Panc1 (cell line): ENCODE measurements around the gene DENND11. TPM values are rescaled to one million over a fixed set of nuclear protein-coding genes. Genes with fewer than 3 reads are reported as not detected.

Experiments
- ATAC-seq: fragments of 200-7000 bp; cut with Tn5 transposase; 2 replicates; pipeline ENCODE4 v1.9.1; 2020; ENCODE audit warnings: mild to moderate bottlenecking, moderate library complexity
- BruUV-seq: library from RNA; stranded (reverse); fragments of 400-500 nt; replicated peaks from 2 replicates; lab custom pipeline; 2021; lab: Mats Ljungman, UMichigan
- CTCF ChIA-PET: fragments of 300-600 bp; sonication (Branson Sonifier 250); formaldehyde crosslinking; loops from one replicate; lab custom pipeline; 2022; ENCODE audit warnings: antibody characterized with exemption; lab: Charles Lee
- POLR2A ChIA-PET: fragments of 300-600 bp; sonication (Branson Sonifier 250); formaldehyde crosslinking; loops from one replicate; lab custom pipeline; 2022; ENCODE audit warnings: antibody characterized with exemption; lab: Charles Lee
- DNase-seq: peaks from one replicate; pipeline ENCODE4 v3.0.0-alpha.2; 2010; ENCODE audit warnings: low read depth, low spot score
- H3K27ac ChIP-seq: 2 replicates; pipeline ENCODE4 v1.5.1; 2011; ENCODE audit warnings: mild to moderate bottlenecking, low read length, inconsistent platforms
- H3K27me3 ChIP-seq: fragments of 200-500 bp; sonication (Bioruptor generic); 2 replicates; pipeline ENCODE4 v1.6.0; 2014; ENCODE audit warnings: low read length, inconsistent platforms; ENCODE audit not compliant: control insufficient read depth, insufficient read depth
- H3K36me3 ChIP-seq: fragments of 200-500 bp; sonication (Bioruptor generic); 2 replicates; pipeline ENCODE4 v1.5.1; 2014; ENCODE audit warnings: inconsistent platforms, mild to moderate bottlenecking, low read length, moderate library complexity; ENCODE audit not compliant: control insufficient read depth, insufficient read depth
- H3K4me1 ChIP-seq: 2 replicates; pipeline ENCODE4 v1.5.1; 2011; ENCODE audit warnings: inconsistent platforms, mild to moderate bottlenecking, low read length, moderate library complexity; ENCODE audit not compliant: control insufficient read depth, insufficient read depth
- H3K4me3 ChIP-seq, 2 experiments: 2 replicates each; pipeline ENCODE4 v1.5.1; 2011 to 2012; ENCODE audit warnings: low read depth in 2 of 2, low read length in 2 of 2, mild to moderate bottlenecking in 2 of 2, inconsistent platforms in 1 of 2, moderate library complexity in 1 of 2
- H3K9me3 ChIP-seq: fragments of 200-500 bp; sonication (Bioruptor generic); 2 replicates; pipeline ENCODE4 v1.5.1; 2014; ENCODE audit warnings: low read depth, mild to moderate bottlenecking, inconsistent platforms, low read length, moderate library complexity; ENCODE audit not compliant: control insufficient read depth, insufficient read depth
- POLR2AphosphoS5 ChIP-seq: IDR thresholded peaks from 2 replicates; pipeline ENCODE4 v1.6.1; 2012; ENCODE audit warnings: mild to moderate bottlenecking, low read depth, low read length, moderate library complexity
- SIN3A ChIP-seq: IDR thresholded peaks from 2 replicates; pipeline ENCODE4 v1.6.1; 2012; ENCODE audit warnings: low read depth, mild to moderate bottlenecking, low read length, moderate library complexity, borderline replicate concordance; ENCODE audit not compliant: insufficient read depth
- TCF7L2 ChIP-seq: IDR thresholded peaks from 2 replicates; pipeline ENCODE4 v1.6.1; 2011; ENCODE audit warnings: mild to moderate bottlenecking, low read depth, low read length, inconsistent platforms
- in situ Hi-C: cut with HindIII; loops from 2 replicates; pipeline ENCODE4 v1.10.0; 2016; ENCODE audit warnings: low sequenced_read_pairs, low pct_unique_long_range_greater_than_20kb
- intact Hi-C: fragments of 100-400 bp; cut with micrococcal nuclease; formaldehyde crosslinking; loops from one replicate; pipeline ENCODE4 v1.10.0; 2022; ENCODE audit not compliant: unreplicated experiment
- total RNA-seq: library from RNA; stranded (reverse); gene quantifications from one replicate; pipeline ENCODE4 v1.2.1, GENCODE V29; 2021; ENCODE audit not compliant: unreplicated experiment
- TF ChIP-seq, protein P1 (sequence below): fragments of 450-650 bp; IDR thresholded peaks from 2 replicates; pipeline ENCODE4 v1.5.1; 2017; ENCODE audit warnings: mild to moderate bottlenecking
- TF ChIP-seq, protein P2 (sequence below), 2 experiments: IDR thresholded peaks; 2 replicates each; pipeline ENCODE4 v1.6.1; 2011 to 2012; ENCODE audit warnings: low read depth in 2 of 2, control low read depth in 1 of 2, low read length in 1 of 2, mild to moderate bottlenecking in 1 of 2, moderate library complexity in 1 of 2; ENCODE audit not compliant: insufficient read depth in 1 of 2

DENND11 gene
- total RNA-seq, 1 experiment from 2014 or later = 10.4 TPM

GRCh38 chr7:141699860-141700259, 2.1 kb downstream of the DENND11 start:
- Histone ChIP-seq H3K9me3 (no peaks in the 10 kb centered on the region), H3K27me3 (peaks cover 10% of the 10 kb centered on the region), H3K27ac (no peak overlapping the region), H3K4me3 (no peak overlapping the region), H3K36me3 (no peaks in the 10 kb centered on the region), H3K4me1 (peaks cover 12% of the 10 kb centered on the region; the same call in 1 of the 2 replicates)
- BruUV-seq = no TSS peak
- CTCF ChIA-PET = no interaction called here
- ATAC-seq (no peak), DNase-seq (no peak)
- in situ Hi-C loops (no loop called here), intact Hi-C loops (no loop called here)
- POLR2A ChIA-PET = no interaction called here
- TF ChIP-seq SIN3A (no peak), TCF7L2 (no peak), POLR2AphosphoS5 (no peak)
- TF ChIP-seq, protein P1, sequence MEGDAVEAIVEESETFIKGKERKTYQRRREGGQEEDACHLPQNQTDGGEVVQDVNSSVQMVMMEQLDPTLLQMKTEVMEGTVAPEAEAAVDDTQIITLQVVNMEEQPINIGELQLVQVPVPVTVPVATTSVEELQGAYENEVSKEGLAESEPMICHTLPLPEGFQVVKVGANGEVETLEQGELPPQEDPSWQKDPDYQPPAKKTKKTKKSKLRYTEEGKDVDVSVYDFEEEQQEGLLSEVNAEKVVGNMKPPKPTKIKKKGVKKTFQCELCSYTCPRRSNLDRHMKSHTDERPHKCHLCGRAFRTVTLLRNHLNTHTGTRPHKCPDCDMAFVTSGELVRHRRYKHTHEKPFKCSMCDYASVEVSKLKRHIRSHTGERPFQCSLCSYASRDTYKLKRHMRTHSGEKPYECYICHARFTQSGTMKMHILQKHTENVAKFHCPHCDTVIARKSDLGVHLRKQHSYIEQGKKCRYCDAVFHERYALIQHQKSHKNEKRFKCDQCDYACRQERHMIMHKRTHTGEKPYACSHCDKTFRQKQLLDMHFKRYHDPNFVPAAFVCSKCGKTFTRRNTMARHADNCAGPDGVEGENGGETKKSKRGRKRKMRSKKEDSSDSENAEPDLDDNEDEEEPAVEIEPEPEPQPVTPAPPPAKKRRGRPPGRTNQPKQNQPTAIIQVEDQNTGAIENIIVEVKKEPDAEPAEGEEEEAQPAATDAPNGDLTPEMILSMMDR = no peak
- TF ChIP-seq, protein P2, sequence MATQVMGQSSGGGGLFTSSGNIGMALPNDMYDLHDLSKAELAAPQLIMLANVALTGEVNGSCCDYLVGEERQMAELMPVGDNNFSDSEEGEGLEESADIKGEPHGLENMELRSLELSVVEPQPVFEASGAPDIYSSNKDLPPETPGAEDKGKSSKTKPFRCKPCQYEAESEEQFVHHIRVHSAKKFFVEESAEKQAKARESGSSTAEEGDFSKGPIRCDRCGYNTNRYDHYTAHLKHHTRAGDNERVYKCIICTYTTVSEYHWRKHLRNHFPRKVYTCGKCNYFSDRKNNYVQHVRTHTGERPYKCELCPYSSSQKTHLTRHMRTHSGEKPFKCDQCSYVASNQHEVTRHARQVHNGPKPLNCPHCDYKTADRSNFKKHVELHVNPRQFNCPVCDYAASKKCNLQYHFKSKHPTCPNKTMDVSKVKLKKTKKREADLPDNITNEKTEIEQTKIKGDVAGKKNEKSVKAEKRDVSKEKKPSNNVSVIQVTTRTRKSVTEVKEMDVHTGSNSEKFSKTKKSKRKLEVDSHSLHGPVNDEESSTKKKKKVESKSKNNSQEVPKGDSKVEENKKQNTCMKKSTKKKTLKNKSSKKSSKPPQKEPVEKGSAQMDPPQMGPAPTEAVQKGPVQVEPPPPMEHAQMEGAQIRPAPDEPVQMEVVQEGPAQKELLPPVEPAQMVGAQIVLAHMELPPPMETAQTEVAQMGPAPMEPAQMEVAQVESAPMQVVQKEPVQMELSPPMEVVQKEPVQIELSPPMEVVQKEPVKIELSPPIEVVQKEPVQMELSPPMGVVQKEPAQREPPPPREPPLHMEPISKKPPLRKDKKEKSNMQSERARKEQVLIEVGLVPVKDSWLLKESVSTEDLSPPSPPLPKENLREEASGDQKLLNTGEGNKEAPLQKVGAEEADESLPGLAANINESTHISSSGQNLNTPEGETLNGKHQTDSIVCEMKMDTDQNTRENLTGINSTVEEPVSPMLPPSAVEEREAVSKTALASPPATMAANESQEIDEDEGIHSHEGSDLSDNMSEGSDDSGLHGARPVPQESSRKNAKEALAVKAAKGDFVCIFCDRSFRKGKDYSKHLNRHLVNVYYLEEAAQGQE (IDR thresholded peaks at IDR 0.05; ENCODE audit: insufficient read depth in 1 of 2, low read depth in 2 of 2, low read length in 1 of 2) = no peak

DNA sequence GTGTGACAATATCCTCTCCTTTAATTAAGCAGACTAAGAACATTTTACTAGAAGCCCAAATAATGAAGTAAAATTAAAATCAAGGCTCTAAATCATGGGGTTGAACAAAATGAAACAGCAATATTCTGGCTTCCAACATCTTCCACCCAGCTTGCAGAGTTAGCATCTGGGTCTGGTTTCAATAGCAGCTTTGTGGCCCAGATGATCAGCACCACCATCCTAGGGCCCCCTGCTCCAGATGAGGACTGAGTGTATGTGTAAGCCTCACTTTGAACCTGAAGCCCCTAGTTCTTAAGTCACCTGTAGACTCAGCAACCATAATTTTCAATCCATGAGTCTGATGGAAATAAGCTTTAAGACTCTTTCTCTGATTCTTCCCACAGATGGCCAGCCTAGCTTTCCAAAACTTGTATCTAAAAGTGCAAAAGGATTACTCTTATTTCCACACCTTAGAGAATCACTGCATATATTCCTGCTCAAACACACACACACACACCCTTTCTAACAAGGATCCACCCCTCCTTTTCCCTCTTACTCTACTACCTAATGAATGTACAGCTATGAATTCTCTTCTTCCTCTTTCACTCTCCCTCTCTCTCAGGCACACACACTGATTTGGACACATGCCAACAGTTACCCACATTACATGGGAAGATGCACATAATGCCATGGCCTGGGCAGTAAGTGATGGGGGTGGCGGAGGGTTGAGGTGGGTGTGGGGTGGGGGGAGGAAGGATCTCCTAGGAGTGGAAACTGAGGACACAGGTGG, 3.5 kb downstream of the DENND11 start:
- ChIA-PET POLR2A (interaction anchor here (0.6 kb wide), 1 partner anchor 204 kb away, joined by 3 read pairs; no protein-coding TSS in a partner anchor), CTCF (no interaction called here)
- Histone ChIP-seq H3K27ac (no peak overlapping the region), H3K27me3 (peaks cover 5% of the 10 kb centered on the region; the same call in 1 of the 2 replicates), H3K36me3 (no peaks in the 10 kb centered on the region), H3K4me3 (no peak overlapping the region), H3K9me3 (no peaks in the 10 kb centered on the region), H3K4me1 (peaks cover 12% of the 10 kb centered on the region; the same call in 1 of the 2 replicates)
- intact Hi-C loops = no loop called here
- no peak for ATAC-seq
- TF ChIP-seq POLR2AphosphoS5 (no peak), TCF7L2 (no peak), SIN3A (no peak)
- TF ChIP-seq, protein P1 = no peak
- TF ChIP-seq, protein P2 (IDR thresholded peaks at IDR 0.05; ENCODE audit: insufficient read depth in 1 of 2, low read depth in 2 of 2, low read length in 1 of 2) = no peak
- in situ Hi-C loops = no loop called here
- no TSS peak for BruUV-seq
- no peak for DNase-seq
